IPS DF 6.9 (cell line): ENCODE results near the gene ACOT13.
"Not testable (repeated sequence)": the region's sequence is repeated elsewhere in the genome, so short reads cannot be mapped to it uniquely, and the experiment has no call there.

Experiments used
- DNase-seq: peaks from one replicate; pipeline ENCODE4 v3.0.0-alpha.2; 2013; ENCODE audit warnings: low read depth, low spot score
- H3K27ac ChIP-seq: one replicate; pipeline ENCODE4 v1.5.1; 2013; ENCODE audit warnings: low read length, control low read depth
- H3K27me3 ChIP-seq: 2 replicates; pipeline ENCODE4 v1.6.1; 2013; ENCODE audit warnings: mild to moderate bottlenecking, low read length; ENCODE audit not compliant: control insufficient read depth, insufficient read depth
- H3K36me3 ChIP-seq: 2 replicates; pipeline ENCODE4 v1.6.1; 2013; ENCODE audit warnings: low read length; ENCODE audit not compliant: control insufficient read depth, insufficient read depth
- H3K4me1 ChIP-seq: 2 replicates; pipeline ENCODE4 v1.6.1; 2013; ENCODE audit warnings: low read length; ENCODE audit not compliant: control insufficient read depth, insufficient read depth
- H3K4me3 ChIP-seq: 2 replicates; pipeline ENCODE4 v1.5.1; 2013; ENCODE audit warnings: mild to moderate bottlenecking, low read length
- H3K9me3 ChIP-seq: 2 replicates; pipeline ENCODE4 v1.6.1; 2013; ENCODE audit warnings: low read length, inconsistent platforms; ENCODE audit not compliant: control insufficient read depth, insufficient read depth
- WGBS: extraction: QIAGEN DNeasy Blood & Tissue Kit; methylation state at CpG from one replicate; pipeline ENCODE4 v1.1.7; 2013; ENCODE audit warnings: mixed read lengths, missing lambda C conversion rate; ENCODE audit not compliant: insufficient read length, insufficient coverage; 5-methylcytosine and 5-hydroxymethylcytosine counted together

ACOT13 gene

GRCh38 chr6:24743944-24744335 is 77.1 kb downstream of the ACOT13 start:
- no peak for DNase-seq
- H3K27ac ChIP-seq, result no peak overlapping the region
- no CpG with 5 or more reads among the region's 3 CpGs for WGBS

DNA sequence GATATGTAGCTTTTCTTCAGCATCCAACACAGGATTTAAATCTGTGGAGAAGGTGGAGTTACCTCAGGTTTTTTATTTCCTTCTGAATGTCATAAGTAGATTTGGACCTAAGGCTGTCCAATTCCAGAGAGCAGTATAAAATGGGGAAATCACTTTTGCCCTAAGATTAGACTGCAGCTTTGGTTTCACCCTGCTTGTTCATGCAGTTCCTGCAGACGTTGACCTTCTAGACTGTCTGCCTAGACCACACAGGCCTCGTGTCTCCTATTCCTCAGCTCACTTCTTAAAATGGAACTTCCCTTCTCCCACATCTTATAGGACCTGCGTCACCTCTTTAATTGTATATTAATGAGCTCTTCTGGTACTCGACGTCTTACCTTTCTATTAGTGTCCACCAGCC is 78.0 kb downstream of the ACOT13 start:
- Histone ChIP-seq H3K27ac (no peak overlapping the region), H3K4me3 (no peak overlapping the region), H3K27me3 (no peaks in the 10 kb centered on the region), H3K9me3 (no peaks in the 10 kb centered on the region), H3K36me3 (no peaks in the 10 kb centered on the region), H3K4me1 (no peaks in the 10 kb centered on the region)
- WGBS, result no CpG with 5 or more reads among the region's 5 CpGs
- DNase-seq, result no peak

More at GRCh38 chr6:24743944-24744335, 77.1 kb downstream of the ACOT13 start:
- no peak overlapping the region for H3K4me3 ChIP-seq
- H3K9me3 ChIP-seq, result no peaks in the 10 kb centered on the region
- H3K4me1 ChIP-seq, result no peaks in the 10 kb centered on the region
- H3K27me3 ChIP-seq, result no peaks in the 10 kb centered on the region
- no peaks in the 10 kb centered on the region for H3K36me3 ChIP-seq

DNA sequence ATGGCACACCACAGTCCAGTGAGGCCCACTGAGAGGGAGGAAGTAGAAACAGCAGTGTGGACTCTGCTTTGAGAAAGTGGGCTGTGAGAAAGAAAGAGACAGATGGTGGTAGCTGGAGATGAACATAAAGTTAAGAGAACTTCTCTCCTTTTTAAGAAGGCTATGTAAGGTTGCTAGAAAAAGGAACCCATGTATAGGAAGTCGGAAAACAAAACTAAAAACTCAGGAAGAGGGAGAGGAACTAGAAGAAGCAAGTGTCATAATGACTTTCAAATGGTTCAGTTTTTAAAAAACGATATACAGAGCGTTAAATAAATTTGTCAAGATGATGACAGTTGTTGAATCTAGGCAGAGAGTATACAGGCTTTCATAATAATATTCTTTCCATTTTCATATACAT is 82.4 kb downstream of the ACOT13 start:
- no peak for DNase-seq
- no peaks in the 10 kb centered on the region for H3K4me1 ChIP-seq
- no peak overlapping the region for H3K27ac ChIP-seq
- H3K9me3 ChIP-seq, result no peaks in the 10 kb centered on the region
- WGBS, result no CpG with 5 or more reads among the region's 3 CpGs
- H3K36me3 ChIP-seq, result no peaks in the 10 kb centered on the region
- no peaks in the 10 kb centered on the region for H3K27me3 ChIP-seq
- no peak overlapping the region for H3K4me3 ChIP-seq

DNA sequence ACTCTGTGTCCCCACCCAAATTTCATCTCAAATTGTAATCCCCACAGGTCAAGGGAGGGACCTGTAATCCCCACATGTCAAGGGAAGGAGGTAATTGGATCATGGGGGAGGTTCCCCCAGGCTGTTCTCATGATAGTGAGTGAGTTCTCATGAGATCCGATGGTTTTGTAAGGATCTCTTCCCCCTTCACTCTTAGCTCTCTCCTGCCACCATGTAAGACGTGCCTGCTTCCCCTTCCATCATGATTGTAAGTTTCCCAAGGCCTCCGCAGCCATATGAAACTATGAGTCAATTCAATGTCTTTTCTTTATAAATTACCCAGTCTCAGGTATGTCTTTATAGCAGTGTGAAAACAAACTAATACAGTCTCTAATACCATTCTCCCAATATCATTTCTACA is 84.0 kb downstream of the ACOT13 start:
- H3K9me3 ChIP-seq, result not testable (repeated sequence)

DNA sequence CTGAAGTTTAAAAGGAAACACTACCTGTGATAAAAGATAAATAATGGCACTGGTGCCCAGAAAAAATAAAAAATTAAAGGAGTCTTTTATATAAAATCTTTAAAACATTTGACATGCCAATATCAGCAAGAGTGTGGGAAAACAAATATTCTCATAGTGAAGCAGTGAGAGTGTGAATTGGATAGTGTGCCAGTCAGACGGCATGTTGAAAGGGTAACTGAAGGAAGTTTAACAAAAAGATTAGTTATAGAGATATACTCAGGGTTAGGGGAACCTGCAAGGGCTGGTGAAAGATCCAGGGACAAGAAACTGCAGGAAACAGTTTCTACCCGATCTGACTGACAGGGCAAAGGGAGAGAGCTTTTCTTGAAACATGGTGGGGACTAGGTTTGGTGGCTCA is 85.6 kb downstream of the ACOT13 start:
- Histone ChIP-seq H3K4me3 (no peak overlapping the region), H3K27ac (no peak overlapping the region), H3K36me3 (no peaks in the 10 kb centered on the region), H3K9me3 (no peaks in the 10 kb centered on the region), H3K27me3 (no peaks in the 10 kb centered on the region), H3K4me1 (no peaks in the 10 kb centered on the region)
- WGBS, result no CpG with 5 or more reads among the region's 2 CpGs
- DNase-seq, result no peak

More for the DNA sequence above, 84.0 kb downstream of the ACOT13 start:
- not testable (repeated sequence) for H3K36me3 ChIP-seq, DNase-seq, H3K27ac ChIP-seq, H3K4me3 ChIP-seq, H3K4me1 ChIP-seq, H3K27me3 ChIP-seq
- WGBS, result no CpG with 5 or more reads among the region's 3 CpGs

DNA sequence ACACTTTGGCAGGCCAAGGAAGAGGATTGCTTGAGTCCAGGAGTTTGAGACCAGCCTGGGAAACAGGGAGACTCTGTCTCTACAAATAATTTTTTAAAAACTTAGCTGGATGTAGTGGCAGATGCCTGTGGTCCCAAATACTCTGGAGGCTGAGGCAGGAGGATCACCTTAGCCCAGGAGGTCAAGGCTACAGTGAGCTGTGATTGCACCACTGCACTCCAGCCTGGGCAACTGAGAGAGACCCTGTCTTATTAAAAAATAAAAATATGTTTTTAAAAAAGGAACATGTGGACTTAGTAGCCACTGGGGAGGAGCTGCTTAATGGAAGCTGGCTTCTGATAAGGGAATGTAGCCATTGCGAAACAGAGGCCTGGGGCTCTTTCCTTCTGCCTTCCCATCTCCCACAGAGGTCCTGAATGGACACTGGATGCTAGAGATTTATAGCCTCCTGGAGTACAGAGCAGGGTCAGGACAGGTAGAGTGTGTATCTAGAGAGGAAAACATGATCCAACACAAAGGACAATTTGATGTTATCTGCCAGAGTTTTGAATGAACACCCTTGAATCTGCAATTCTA is 86.1 kb downstream of the ACOT13 start:
- Histone ChIP-seq H3K36me3 (no peaks in the 10 kb centered on the region), H3K27me3 (no peaks in the 10 kb centered on the region), H3K27ac (no peak overlapping the region), H3K9me3 (no peaks in the 10 kb centered on the region), H3K4me1 (no peaks in the 10 kb centered on the region), H3K4me3 (no peak overlapping the region)
- WGBS, result no CpG with 5 or more reads among the region's 1 CpG
- no peak for DNase-seq

- H3K4me1 ChIP-seq, result no peaks in the 10 kb centered on the region
- H3K27ac ChIP-seq, result no peak overlapping the region
- DNase-seq, result no peak
- H3K27me3 ChIP-seq, result no peaks in the 10 kb centered on the region
- H3K4me3 ChIP-seq, result no peak overlapping the region
- no CpG with 5 or more reads among the region's 2 CpGs for WGBS
- H3K9me3 ChIP-seq, result no peaks in the 10 kb centered on the region
- no peaks in the 10 kb centered on the region for H3K36me3 ChIP-seq
Observed at GRCh38 chr6:24753545-24753944, 86.7 kb downstream of the ACOT13 start.

DNA sequence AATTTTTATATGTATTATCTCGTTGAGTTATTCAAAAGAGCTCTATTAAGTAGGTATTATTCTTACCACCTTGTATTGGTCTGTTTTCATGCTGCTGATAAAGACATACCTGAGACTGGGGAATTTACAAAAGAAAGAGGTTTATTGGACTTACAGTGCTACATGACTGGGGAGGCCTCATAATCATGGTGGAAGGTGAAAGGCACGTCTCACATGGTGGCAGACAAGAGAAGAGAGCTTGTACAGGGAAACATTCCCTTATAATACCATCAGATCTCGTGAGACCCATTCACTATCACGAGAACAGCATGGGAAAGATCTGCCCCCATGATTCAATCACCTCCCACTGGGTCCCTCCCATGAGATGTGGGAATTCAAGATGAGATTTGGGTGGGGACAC is 87.5 kb downstream of the ACOT13 start:
- H3K36me3 ChIP-seq, DNase-seq, H3K4me1 ChIP-seq, H3K9me3 ChIP-seq, H3K27ac ChIP-seq, H3K4me3 ChIP-seq, H3K27me3 ChIP-seq: not testable (repeated sequence)
- WGBS, result no CpG with 5 or more reads among the region's 4 CpGs
